ENCODE results near the gene TBXAS1. TPM values are rescaled to one million over a fixed set of nuclear protein-coding genes. Genes with fewer than 3 reads are reported as not detected.

TBXAS1 gene
- total RNA-seq, 1 donor from 2014 or later: 9.9 TPM

GRCh38 chr7:139982927-139983920 is 154.2 kb downstream of the TBXAS1 start:
- Histone ChIP-seq H3K27me3 (ENCODE audit: control insufficient read depth in 3 of 3, insufficient read depth in 3 of 3, low read length in 3 of 3) (peaks cover 0 to 9% (median 5%) of the 10 kb centered on the region in 3 donors), H3K9ac (ENCODE audit: low read depth in 1 of 3, low read length in 3 of 3) (no peak overlapping the region)

GRCh38 chr7:139984642-139985539 is 155.8 kb downstream of the TBXAS1 start:
- Histone ChIP-seq H3K9ac (ENCODE audit: low read depth in 1 of 3, low read length in 3 of 3) (no peak overlapping the region), H3K27me3 (ENCODE audit: control insufficient read depth in 3 of 3, insufficient read depth in 3 of 3, low read length in 3 of 3) (peaks cover 0 to 11% (median 9%) of the 10 kb centered on the region in 3 donors), H3K27ac (ENCODE audit: low read depth, low read length) (no peak overlapping the region), H3K9me3 (ENCODE audit: control insufficient read depth in 3 of 3, low read length in 3 of 3) (no peaks in the 10 kb centered on the region), H3K4me1 (ENCODE audit: control insufficient read depth in 3 of 3, insufficient read depth in 3 of 3, low read length in 3 of 3) (no peaks in the 10 kb centered on the region), H3K4me3 (ENCODE audit: low read length in 3 of 3) (no peak overlapping the region), H3K36me3 (ENCODE audit: control insufficient read depth in 3 of 3, insufficient read depth in 3 of 3, low read length in 3 of 3) (no peaks in the 10 kb centered on the region)

More at GRCh38 chr7:139982927-139983920, 154.2 kb downstream of the TBXAS1 start:
- Histone ChIP-seq H3K36me3 (ENCODE audit: control insufficient read depth in 3 of 3, insufficient read depth in 3 of 3, low read length in 3 of 3) (no peaks in the 10 kb centered on the region), H3K9me3 (ENCODE audit: control insufficient read depth in 3 of 3, low read length in 3 of 3) (no peaks in the 10 kb centered on the region), H3K4me3 (ENCODE audit: low read length in 3 of 3) (no peak overlapping the region), H3K27ac (ENCODE audit: low read depth, low read length) (no peak overlapping the region), H3K4me1 (ENCODE audit: control insufficient read depth in 3 of 3, insufficient read depth in 3 of 3, low read length in 3 of 3) (no peaks in the 10 kb centered on the region)

- no peak overlapping the region for H3K4me3 ChIP-seq (ENCODE audit: low read length in 3 of 3)
- H3K27me3 ChIP-seq (ENCODE audit: control insufficient read depth in 3 of 3, insufficient read depth in 3 of 3, low read length in 3 of 3): peaks cover 0 to 12% (median 11%) of the 10 kb centered on the region in 3 donors
- H3K9me3 ChIP-seq (ENCODE audit: control insufficient read depth in 3 of 3, low read length in 3 of 3): no peaks in the 10 kb centered on the region
- H3K36me3 ChIP-seq (ENCODE audit: control insufficient read depth in 3 of 3, insufficient read depth in 3 of 3, low read length in 3 of 3): no peaks in the 10 kb centered on the region
- no peak overlapping the region for H3K27ac ChIP-seq (ENCODE audit: low read depth, low read length)
- no peak overlapping the region for H3K9ac ChIP-seq (ENCODE audit: low read depth in 1 of 3, low read length in 3 of 3)
- H3K4me1 ChIP-seq (ENCODE audit: control insufficient read depth in 3 of 3, insufficient read depth in 3 of 3, low read length in 3 of 3): no peaks in the 10 kb centered on the region
These were observed 156.7 kb downstream of the TBXAS1 start for GRCh38 chr7:139985811-139986210.

- peaks cover 0 to 12% (median 11%) of the 10 kb centered on the region in 3 donors for H3K27me3 ChIP-seq (ENCODE audit: control insufficient read depth in 3 of 3, insufficient read depth in 3 of 3, low read length in 3 of 3)
- H3K27ac ChIP-seq (ENCODE audit: low read depth, low read length): no peak overlapping the region
- no peaks in the 10 kb centered on the region for H3K9me3 ChIP-seq (ENCODE audit: control insufficient read depth in 3 of 3, low read length in 3 of 3)
- no peaks in the 10 kb centered on the region for H3K4me1 ChIP-seq (ENCODE audit: control insufficient read depth in 3 of 3, insufficient read depth in 3 of 3, low read length in 3 of 3)
- no peak overlapping the region for H3K9ac ChIP-seq (ENCODE audit: low read depth in 1 of 3, low read length in 3 of 3)
- H3K36me3 ChIP-seq (ENCODE audit: control insufficient read depth in 3 of 3, insufficient read depth in 3 of 3, low read length in 3 of 3): no peaks in the 10 kb centered on the region
- no peak overlapping the region for H3K4me3 ChIP-seq (ENCODE audit: low read length in 3 of 3)
These were observed 158.8 kb downstream of the TBXAS1 start for GRCh38 chr7:139987691-139988516.

GRCh38 chr7:139989366-139990141 is 160.5 kb downstream of the TBXAS1 start:
- H3K36me3 ChIP-seq (ENCODE audit: control insufficient read depth in 3 of 3, insufficient read depth in 3 of 3, low read length in 3 of 3): no peaks in the 10 kb centered on the region
- peaks cover 0 to 9% (median 8%) of the 10 kb centered on the region in 3 donors for H3K27me3 ChIP-seq (ENCODE audit: control insufficient read depth in 3 of 3, insufficient read depth in 3 of 3, low read length in 3 of 3)
- H3K4me3 ChIP-seq (ENCODE audit: low read length in 3 of 3): no peak overlapping the region
- H3K27ac ChIP-seq (ENCODE audit: low read depth, low read length): no peak overlapping the region
- no peaks in the 10 kb centered on the region for H3K4me1 ChIP-seq (ENCODE audit: control insufficient read depth in 3 of 3, insufficient read depth in 3 of 3, low read length in 3 of 3)
- H3K9ac ChIP-seq (ENCODE audit: low read depth in 1 of 3, low read length in 3 of 3): no peak overlapping the region
- no peaks in the 10 kb centered on the region for H3K9me3 ChIP-seq (ENCODE audit: control insufficient read depth in 3 of 3, low read length in 3 of 3)

GRCh38 chr7:139990142-139990535 is 161.1 kb downstream of the TBXAS1 start:
- Histone ChIP-seq H3K36me3 (ENCODE audit: control insufficient read depth in 3 of 3, insufficient read depth in 3 of 3, low read length in 3 of 3) (no peaks in the 10 kb centered on the region), H3K9ac (ENCODE audit: low read depth in 1 of 3, low read length in 3 of 3) (no peak overlapping the region), H3K4me1 (ENCODE audit: control insufficient read depth in 3 of 3, insufficient read depth in 3 of 3, low read length in 3 of 3) (no peaks in the 10 kb centered on the region), H3K4me3 (ENCODE audit: low read length in 3 of 3) (no peak overlapping the region), H3K27me3 (ENCODE audit: control insufficient read depth in 3 of 3, insufficient read depth in 3 of 3, low read length in 3 of 3) (peaks cover 0 to 9% (median 8%) of the 10 kb centered on the region in 3 donors), H3K27ac (ENCODE audit: low read depth, low read length) (no peak overlapping the region), H3K9me3 (ENCODE audit: control insufficient read depth in 3 of 3, low read length in 3 of 3) (no peaks in the 10 kb centered on the region)

- Histone ChIP-seq H3K27ac (ENCODE audit: low read depth, low read length) (no peak overlapping the region), H3K27me3 (ENCODE audit: control insufficient read depth in 3 of 3, insufficient read depth in 3 of 3, low read length in 3 of 3) (peaks cover 0 to 9% (median 8%) of the 10 kb centered on the region in 3 donors), H3K36me3 (ENCODE audit: control insufficient read depth in 3 of 3, insufficient read depth in 3 of 3, low read length in 3 of 3) (no peaks in the 10 kb centered on the region), H3K9ac (ENCODE audit: low read depth in 1 of 3, low read length in 3 of 3) (no peak overlapping the region), H3K9me3 (ENCODE audit: control insufficient read depth in 3 of 3, low read length in 3 of 3) (no peaks in the 10 kb centered on the region), H3K4me1 (ENCODE audit: control insufficient read depth in 3 of 3, insufficient read depth in 3 of 3, low read length in 3 of 3) (peaks cover 0 to 2% (median 0%) of the 10 kb centered on the region in 3 donors), H3K4me3 (ENCODE audit: low read length in 3 of 3) (no peak overlapping the region)
These were observed 161.7 kb downstream of the TBXAS1 start for GRCh38 chr7:139990571-139991268.

- H3K4me3 ChIP-seq (ENCODE audit: low read length in 3 of 3): no peak overlapping the region
- no peak overlapping the region for H3K9ac ChIP-seq (ENCODE audit: low read depth in 1 of 3, low read length in 3 of 3)
- no peak overlapping the region for H3K27ac ChIP-seq (ENCODE audit: low read depth, low read length)
- peaks cover 0 to 2% (median 0%) of the 10 kb centered on the region in 3 donors for H3K4me1 ChIP-seq (ENCODE audit: control insufficient read depth in 3 of 3, insufficient read depth in 3 of 3, low read length in 3 of 3)
- H3K27me3 ChIP-seq (ENCODE audit: control insufficient read depth in 3 of 3, insufficient read depth in 3 of 3, low read length in 3 of 3): peaks cover 0 to 9% (median 8%) of the 10 kb centered on the region in 3 donors
- H3K9me3 ChIP-seq (ENCODE audit: control insufficient read depth in 3 of 3, low read length in 3 of 3): no peaks in the 10 kb centered on the region
- H3K36me3 ChIP-seq (ENCODE audit: control insufficient read depth in 3 of 3, insufficient read depth in 3 of 3, low read length in 3 of 3): no peaks in the 10 kb centered on the region
These were observed 162.2 kb downstream of the TBXAS1 start for GRCh38 chr7:139991269-139991666.
